GM12865 (cell line): Measurements from ENCODE around the gene PLK5.
"Not testable (repeated sequence)": the region's sequence is repeated elsewhere in the genome, so short reads cannot be mapped to it uniquely, and the experiment has no call there.

ENCODE experiments used
- DNase-seq: peaks from one replicate; pipeline ENCODE4 v3.0.0; 2010; ENCODE audit warnings: low read depth
- H3K4me3 ChIP-seq: 2 replicates; pipeline ENCODE4 v1.5.1; 2011; ENCODE audit warnings: mild to moderate bottlenecking, low read depth, low read length, control low read depth
- CTCF ChIP-seq: IDR thresholded peaks from 2 replicates; pipeline ENCODE4 v1.5.1; 2011; ENCODE audit warnings: low read length, control low read depth, low read depth, inconsistent platforms; ENCODE audit not compliant: insufficient read depth; ENCODE audit errors: missing control alignments

PLK5 gene

GRCh38 chr19:1518471-1518870 is 5.4 kb upstream of the PLK5 start:
- DNase-seq, result no peak
- TF ChIP-seq CTCF, result no peak

GRCh38 chr19:1519802-1520201 is 4.1 kb upstream of the PLK5 start:
- not testable (repeated sequence) for DNase-seq

More at GRCh38 chr19:1518471-1518870, 5.4 kb upstream of the PLK5 start:
- H3K4me3 ChIP-seq, result no peak overlapping the region

GRCh38 chr19:1520203-1520780 is 3.6 kb upstream of the PLK5 start:
- no peak overlapping the region for H3K4me3 ChIP-seq
- no peak for DNase-seq
- no peak for TF ChIP-seq CTCF

More at GRCh38 chr19:1519802-1520201, 4.1 kb upstream of the PLK5 start:
- not testable (repeated sequence) for H3K4me3 ChIP-seq

- DNase-seq, result no peak
- no peak overlapping the region for H3K4me3 ChIP-seq
- TF ChIP-seq CTCF, result no peak
Measured at GRCh38 chr19:1521636-1522035, 2.2 kb upstream of the PLK5 start.

- no peak overlapping the region for H3K4me3 ChIP-seq
- no peak for TF ChIP-seq CTCF
- DNase-seq, result no peak
Measured at GRCh38 chr19:1522061-1522460, 1.8 kb upstream of the PLK5 start.

GRCh38 chr19:1522838-1523237 is 1.0 kb upstream of the PLK5 start:
- no peak for DNase-seq
- no peak for TF ChIP-seq CTCF
- no peak overlapping the region for H3K4me3 ChIP-seq

- H3K4me3 ChIP-seq, result no peak overlapping the region
- no peak for DNase-seq
- no peak for TF ChIP-seq CTCF
Measured at GRCh38 chr19:1524287-1524971, 552 bp downstream of the PLK5 start.
